ENCODE data around the gene PRKCB. TPM values are rescaled to one million over a fixed set of nuclear protein-coding genes. Genes with fewer than 3 reads are reported as not detected.
A peak's percentile ranks its signal among the peaks of the same experiment; 100 is the strongest.

The PRKCB gene
- polyA plus RNA-seq, 3 donors, result 57.4 to 87.4 (median 75.5) TPM

DNA sequence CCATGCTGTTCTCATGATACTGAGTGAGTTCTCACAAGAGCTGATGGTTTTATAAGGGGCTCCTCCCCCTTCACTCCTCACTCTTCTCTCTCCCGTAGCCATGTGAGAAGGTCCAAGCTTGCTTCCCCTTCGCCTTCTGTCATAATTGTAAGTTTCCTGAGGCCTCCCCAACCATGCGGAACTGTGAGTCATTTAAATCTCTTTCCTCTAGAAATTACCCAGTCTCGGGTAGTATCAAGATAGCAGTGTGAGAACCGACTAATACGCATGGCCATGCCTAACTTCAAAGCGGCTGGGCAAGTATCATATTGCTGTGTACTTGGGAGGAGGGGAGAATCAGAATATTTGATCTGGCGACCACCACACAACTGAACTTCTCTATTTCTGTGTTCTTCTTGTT lies 88.3 kb downstream of the PRKCB start:
- Histone ChIP-seq H3K4me1 (ENCODE audit: control insufficient read depth in 1 of 2, insufficient read depth in 2 of 2, low read length in 2 of 2) (peaks cover 21 to 27% of the 10 kb centered on the region in 2 donors), H3K27me3 (ENCODE audit: control insufficient read depth in 2 of 2, insufficient read depth in 2 of 2, low read length in 2 of 2) (no peaks in the 10 kb centered on the region), H3K4me2 (replicated peaks; ENCODE audit: extremely low read depth, low read length, poor library complexity, severe bottlenecking) (no peak overlapping the region), H3K36me3 (replicated peaks in 1 of 2; ENCODE audit: control insufficient read depth in 1 of 2, insufficient read depth in 2 of 2, low read length in 2 of 2) (peaks cover 5 to 19% of the 10 kb centered on the region in 2 donors), H3K4me3 (replicated peaks in 1 of 3; ENCODE audit: low read depth in 2 of 3, low read length in 3 of 3) (no peak overlapping the region), H4K20me1 (ENCODE audit: insufficient read depth, low read length) (peaks cover 97% of the 10 kb centered on the region), H3K79me2 (ENCODE audit: insufficient read depth, low read length) (peaks cover 87% of the 10 kb centered on the region), H2AFZ (ENCODE audit: insufficient read depth, low read depth, low read length, poor library complexity, severe bottlenecking) (no peak overlapping the region), H3K9me3 (replicated peaks in 1 of 2; ENCODE audit: control insufficient read depth in 1 of 2, insufficient read depth in 1 of 2, low read length in 2 of 2) (no peaks in the 10 kb centered on the region), H3K9ac (ENCODE audit: insufficient read depth, low read length, poor library complexity, severe bottlenecking) (no peak overlapping the region), H3K27ac (ENCODE audit: low read depth in 1 of 2, low read length in 2 of 2) (peak overlapping the region in 1 of 2 donors; percentile 63)
- Mint-ChIP-seq H3K9me3 (peaks cover 0 to 7% (median 3%) of the 10 kb centered on the region in 7 donors), H3K4me3 (peak overlapping the region in 1 of 2 donors; percentile 18), H3K4me1 (peaks cover 48% of the 10 kb centered on the region), H3K27ac (peak overlapping the region; percentile 67 to 85 (median 80)), H3K27me3 (ENCODE audit: low read depth in 3 of 3) (peaks cover 0 to 4% (median 2%) of the 10 kb centered on the region in 3 donors), H3K36me3 (peaks cover 20 to 39% of the 10 kb centered on the region in 2 donors)
- WGBS (ENCODE audit: insufficient coverage), result no CpG with 5 or more reads among the region's 8 CpGs
- TF ChIP-seq, protein P1, sequence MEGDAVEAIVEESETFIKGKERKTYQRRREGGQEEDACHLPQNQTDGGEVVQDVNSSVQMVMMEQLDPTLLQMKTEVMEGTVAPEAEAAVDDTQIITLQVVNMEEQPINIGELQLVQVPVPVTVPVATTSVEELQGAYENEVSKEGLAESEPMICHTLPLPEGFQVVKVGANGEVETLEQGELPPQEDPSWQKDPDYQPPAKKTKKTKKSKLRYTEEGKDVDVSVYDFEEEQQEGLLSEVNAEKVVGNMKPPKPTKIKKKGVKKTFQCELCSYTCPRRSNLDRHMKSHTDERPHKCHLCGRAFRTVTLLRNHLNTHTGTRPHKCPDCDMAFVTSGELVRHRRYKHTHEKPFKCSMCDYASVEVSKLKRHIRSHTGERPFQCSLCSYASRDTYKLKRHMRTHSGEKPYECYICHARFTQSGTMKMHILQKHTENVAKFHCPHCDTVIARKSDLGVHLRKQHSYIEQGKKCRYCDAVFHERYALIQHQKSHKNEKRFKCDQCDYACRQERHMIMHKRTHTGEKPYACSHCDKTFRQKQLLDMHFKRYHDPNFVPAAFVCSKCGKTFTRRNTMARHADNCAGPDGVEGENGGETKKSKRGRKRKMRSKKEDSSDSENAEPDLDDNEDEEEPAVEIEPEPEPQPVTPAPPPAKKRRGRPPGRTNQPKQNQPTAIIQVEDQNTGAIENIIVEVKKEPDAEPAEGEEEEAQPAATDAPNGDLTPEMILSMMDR (IDR thresholded peaks at IDR 0.05), result no peak
- DNase-seq, result peak; percentile 68 to 90 (median 73)
- intact Hi-C loops (cut with micrococcal nuclease), result loop anchor here in 1 of 2 donors (5.0 kb wide), 1 partner anchor 33 kb away; no protein-coding TSS in a partner anchor

DNA sequence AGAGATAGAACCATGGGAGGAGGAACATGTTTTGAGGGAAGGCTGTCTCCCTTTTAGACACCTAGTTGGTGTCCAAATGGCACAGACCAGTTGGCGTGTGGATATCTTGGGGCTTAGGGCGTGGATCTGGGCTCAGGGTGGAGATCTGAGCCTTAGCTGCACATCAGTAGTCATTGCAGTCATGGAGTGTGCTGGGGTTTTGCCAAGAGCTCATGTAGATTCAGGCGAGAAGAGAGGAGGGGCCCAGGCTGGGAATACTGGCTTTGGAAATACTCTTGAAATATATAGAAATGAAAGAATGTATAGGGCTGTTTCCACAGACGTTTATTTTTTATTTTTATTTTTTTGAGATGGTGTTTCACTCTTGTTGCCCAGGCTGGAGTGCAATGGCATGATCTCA lies 92.0 kb downstream of the PRKCB start:
- Histone ChIP-seq H3K4me2 (replicated peaks; ENCODE audit: extremely low read depth, low read length, poor library complexity, severe bottlenecking) (no peak overlapping the region), H4K20me1 (ENCODE audit: insufficient read depth, low read length) (peaks cover 97% of the 10 kb centered on the region), H3K79me2 (ENCODE audit: insufficient read depth, low read length) (peaks cover 89% of the 10 kb centered on the region), H3K27me3 (ENCODE audit: control insufficient read depth in 2 of 2, insufficient read depth in 2 of 2, low read length in 2 of 2) (no peaks in the 10 kb centered on the region), H3K9ac (ENCODE audit: insufficient read depth, low read length, poor library complexity, severe bottlenecking) (no peak overlapping the region), H3K27ac (ENCODE audit: low read depth in 1 of 2, low read length in 2 of 2) (no peak overlapping the region), H3K36me3 (replicated peaks in 1 of 2; ENCODE audit: control insufficient read depth in 1 of 2, insufficient read depth in 2 of 2, low read length in 2 of 2) (peaks cover 8 to 37% of the 10 kb centered on the region in 2 donors), H3K9me3 (replicated peaks in 1 of 2; ENCODE audit: control insufficient read depth in 1 of 2, insufficient read depth in 1 of 2, low read length in 2 of 2) (no peaks in the 10 kb centered on the region), H3K4me3 (replicated peaks in 1 of 3; ENCODE audit: low read depth in 2 of 3, low read length in 3 of 3) (no peak overlapping the region), H3K4me1 (ENCODE audit: control insufficient read depth in 1 of 2, insufficient read depth in 2 of 2, low read length in 2 of 2) (peaks cover 15 to 17% of the 10 kb centered on the region in 2 donors), H2AFZ (ENCODE audit: insufficient read depth, low read depth, low read length, poor library complexity, severe bottlenecking) (no peak overlapping the region)
- H3K9me3 Mint-ChIP-seq, result peaks cover 0 to 7% (median 3%) of the 10 kb centered on the region in 7 donors
- H3K27me3 Mint-ChIP-seq (ENCODE audit: low read depth in 3 of 3), result peaks cover 0 to 4% (median 2%) of the 10 kb centered on the region in 3 donors
- TF ChIP-seq, protein P1 (IDR thresholded peaks at IDR 0.05), result no peak
- peak overlapping the region in 5 of 7 donors; percentile 19 to 82 (median 57) for H3K27ac Mint-ChIP-seq
- no peak for DNase-seq
- H3K4me3 Mint-ChIP-seq, result no peak overlapping the region
- H3K36me3 Mint-ChIP-seq, result peaks cover 20 to 34% of the 10 kb centered on the region in 2 donors
- intact Hi-C loops (cut with micrococcal nuclease), result no loop called here
- peaks cover 39% of the 10 kb centered on the region for H3K4me1 Mint-ChIP-seq
- 67% methylated on average over 3 of the region's 4 CpGs for WGBS (ENCODE audit: insufficient coverage)

Measured in CD14-positive monocyte (primary cell).